ENCODE measurements around the gene TSHZ1. TPM values are rescaled to one million over a fixed set of nuclear protein-coding genes. Genes with fewer than 3 reads are reported as not detected.
A peak's percentile ranks its signal among the peaks of the same experiment; 100 is the strongest.

The TSHZ1 gene
- total and polyA plus RNA-seq, 4 experiments from 2014 or later: 0.84 to 32.0 (median 18.3) TPM

DNA sequence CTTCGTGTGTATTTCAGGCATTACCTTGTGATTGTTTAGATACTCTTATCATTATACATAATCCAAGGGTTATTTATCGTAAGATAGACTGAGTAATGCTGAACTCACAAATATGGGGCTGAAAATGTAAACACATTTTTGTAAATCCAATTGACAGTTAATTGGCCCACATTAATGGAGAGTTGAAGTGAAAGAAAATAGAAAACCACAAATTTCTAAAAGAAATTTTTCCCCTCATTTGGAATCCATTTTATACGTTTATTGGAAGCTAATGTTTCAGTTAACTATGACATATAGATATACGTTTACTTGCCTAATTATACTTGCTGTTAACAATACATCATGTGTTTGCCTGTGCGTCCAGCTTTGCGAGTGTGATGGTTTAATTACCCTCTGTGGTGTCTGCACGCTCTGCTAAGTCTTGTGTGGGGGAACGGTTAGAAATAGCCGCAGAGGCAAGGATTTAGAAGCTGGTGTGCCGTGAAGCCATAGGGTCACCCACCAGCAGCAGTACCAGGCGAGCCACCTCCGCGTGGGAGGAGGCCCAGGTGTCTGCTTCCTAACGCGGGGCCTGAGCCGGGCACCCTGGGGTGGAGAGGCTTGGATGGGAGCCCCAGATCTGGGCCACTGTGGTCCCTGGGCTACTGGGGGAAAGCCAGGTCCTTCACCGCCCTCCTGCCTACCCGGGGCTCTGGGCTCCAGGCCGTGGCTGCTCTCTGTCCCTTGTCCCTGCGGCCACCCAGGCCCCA, 38.0 kb downstream of the TSHZ1 start:
- Histone ChIP-seq H3K27ac (ENCODE audit: low read depth, low read length) (peak overlapping the region; percentile 46), H3K36me3 (ENCODE audit: insufficient read depth, low read length) (no peaks in the 10 kb centered on the region), H3K27me3 (ENCODE audit: insufficient read depth, low read length) (no peaks in the 10 kb centered on the region), H3K9me3 (ENCODE audit: control insufficient read depth in 1 of 2, low read length in 2 of 2) (no peaks in the 10 kb centered on the region), H3K4me3 (ENCODE audit: low read length in 2 of 2) (peak overlapping the region in 1 of 2 donors; percentile 49), H3K4me1 (ENCODE audit: insufficient read depth, low read length) (peaks cover 54% of the 10 kb centered on the region)
- H3K4me1 Mint-ChIP-seq: peaks cover 51 to 92% (median 70%) of the 10 kb centered on the region in 4 donors
- H3K4me3 Mint-ChIP-seq: peak overlapping the region; percentile 80 to 91 (median 88)
- intact Hi-C loops (cut with micrococcal nuclease): loop anchor here (5.0 to 10.0 kb wide), 2 partner anchors 746 to 1104 kb away; partner anchors contain the start of genes FBXO15 and TIMM21
- no peaks in the 10 kb centered on the region for H3K9me3 Mint-ChIP-seq
- no peak for DNase-seq
- peak overlapping the region; percentile 88 to 98 (median 93) for H3K27ac Mint-ChIP-seq
- no peaks in the 10 kb centered on the region for H3K27me3 Mint-ChIP-seq
- no peaks in the 10 kb centered on the region for H3K36me3 Mint-ChIP-seq
- CTCF ChIA-PET (ENCODE audit: partially characterized antibody): no interaction called here
- POLR2A ChIA-PET (ENCODE audit: partially characterized antibody): interaction anchor here (1.0 to 2.3 kb wide), 3 partner anchors 33 to 40 kb away, joined by 3 to 25 read pairs (median 4); partner anchors contain the start of genes PTGR3 and TSHZ1

DNA sequence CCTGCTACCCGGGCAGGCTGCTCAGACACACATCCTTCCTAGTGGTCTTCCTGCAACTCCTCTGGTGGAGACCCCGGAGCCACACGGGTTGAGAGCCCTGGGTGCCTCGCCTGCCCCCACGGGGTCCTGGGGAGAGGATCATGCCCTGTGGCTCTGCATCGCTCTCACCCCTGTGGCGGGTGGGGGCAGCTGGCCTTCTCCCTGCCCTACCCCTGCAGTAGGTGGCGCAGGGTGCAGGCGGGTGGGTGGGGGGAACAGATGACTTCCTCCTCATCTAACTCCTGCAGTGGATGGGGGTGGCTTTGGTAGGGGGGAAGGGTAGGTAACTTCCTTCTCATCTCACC, 38.5 kb downstream of the TSHZ1 start:
- peaks cover 54% of the 10 kb centered on the region for H3K4me1 ChIP-seq (ENCODE audit: insufficient read depth, low read length)
- ChIA-PET POLR2A (ENCODE audit: partially characterized antibody) (interaction anchor here (2.3 kb wide), 1 partner anchor 40 kb away, joined by 25 read pairs; the partner anchor contains the start of genes PTGR3 and TSHZ1), CTCF (ENCODE audit: partially characterized antibody) (no interaction called here)
- Mint-ChIP-seq H3K27ac (peak overlapping the region in 2 of 7 donors; percentile 79 to 88), H3K4me3 (peak overlapping the region in 2 of 8 donors; percentile 32 to 47), H3K4me1 (peaks cover 51 to 92% (median 69%) of the 10 kb centered on the region in 4 donors), H3K27me3 (no peaks in the 10 kb centered on the region), H3K9me3 (no peaks in the 10 kb centered on the region), H3K36me3 (no peaks in the 10 kb centered on the region)
- intact Hi-C loops (cut with micrococcal nuclease): loop anchor here (5.0 to 10.0 kb wide), 2 partner anchors 747 to 1104 kb away; partner anchors contain the start of genes FBXO15 and TIMM21
- no peaks in the 10 kb centered on the region for H3K36me3 ChIP-seq (ENCODE audit: insufficient read depth, low read length)
- no peak overlapping the region for H3K27ac ChIP-seq (ENCODE audit: low read depth, low read length)
- no peak overlapping the region for H3K4me3 ChIP-seq (ENCODE audit: low read length in 2 of 2)
- no peak for DNase-seq
- no peaks in the 10 kb centered on the region for H3K27me3 ChIP-seq (ENCODE audit: insufficient read depth, low read length)
- no peaks in the 10 kb centered on the region for H3K9me3 ChIP-seq (ENCODE audit: control insufficient read depth in 1 of 2, low read length in 2 of 2)

DNA sequence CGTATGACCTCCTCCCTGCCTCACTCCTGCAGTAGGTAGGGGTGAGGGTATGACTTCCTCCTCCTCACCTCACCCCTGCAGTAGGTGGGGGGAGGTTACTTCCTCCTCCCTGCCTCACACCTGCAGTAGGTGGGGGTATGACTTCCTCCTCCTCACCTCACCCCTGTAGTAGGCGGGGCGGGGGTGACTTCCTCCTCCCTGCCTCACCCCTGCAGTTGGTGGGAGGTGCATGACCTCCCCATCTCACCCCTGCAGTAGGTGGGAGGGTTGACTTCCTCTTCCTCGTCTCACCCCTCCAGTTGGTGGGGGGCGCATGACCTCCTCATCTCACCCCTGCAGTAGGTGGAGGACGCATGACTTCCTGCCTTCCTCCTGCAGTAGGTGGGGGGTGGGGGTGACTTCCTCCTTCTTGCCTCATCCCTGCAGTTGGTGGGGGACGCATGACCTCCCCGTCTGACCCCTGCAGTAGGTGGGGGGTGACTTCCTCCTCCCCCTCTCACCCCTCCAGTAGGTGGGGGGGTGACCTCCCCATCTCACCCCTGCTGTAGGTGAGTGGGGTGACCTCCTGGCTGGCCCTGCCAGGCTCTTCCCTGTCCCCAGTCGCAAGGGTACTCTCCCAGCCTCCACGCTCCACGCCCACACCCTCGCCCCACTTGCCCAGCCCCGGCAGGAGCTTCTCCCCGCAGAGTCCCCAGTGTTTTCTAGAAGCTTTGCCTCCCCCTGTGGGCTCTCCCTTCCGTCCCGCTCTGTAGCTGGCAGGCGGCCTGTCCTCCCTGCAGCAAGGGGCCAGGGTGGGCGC, 39.3 kb downstream of the TSHZ1 start:
- ChIA-PET POLR2A (ENCODE audit: partially characterized antibody) (interaction anchor here (2.0 kb wide), 1 partner anchor 40 kb away, joined by 9 read pairs; the partner anchor contains the start of genes PTGR3 and TSHZ1), CTCF (ENCODE audit: partially characterized antibody) (no interaction called here)
- no peaks in the 10 kb centered on the region for H3K27me3 ChIP-seq (ENCODE audit: insufficient read depth, low read length)
- H3K4me1 ChIP-seq (ENCODE audit: insufficient read depth, low read length): peaks cover 52% of the 10 kb centered on the region
- no peak overlapping the region for H3K4me3 ChIP-seq (ENCODE audit: low read length in 2 of 2)
- Mint-ChIP-seq H3K4me1 (peaks cover 46 to 90% (median 64%) of the 10 kb centered on the region in 4 donors), H3K4me3 (peak overlapping the region in 3 of 8 donors; percentile 17 to 48 (median 38)), H3K27ac (peak overlapping the region in 5 of 7 donors; percentile 59 to 88 (median 78)), H3K36me3 (no peaks in the 10 kb centered on the region), H3K9me3 (no peaks in the 10 kb centered on the region), H3K27me3 (no peaks in the 10 kb centered on the region)
- peak in 1 of 5 donors; percentile 18 for DNase-seq
- no peaks in the 10 kb centered on the region for H3K9me3 ChIP-seq (ENCODE audit: control insufficient read depth in 1 of 2, low read length in 2 of 2)
- H3K27ac ChIP-seq (ENCODE audit: low read depth, low read length): no peak overlapping the region
- no peaks in the 10 kb centered on the region for H3K36me3 ChIP-seq (ENCODE audit: insufficient read depth, low read length)
- intact Hi-C loops (cut with micrococcal nuclease): loop anchor here (5.0 to 10.0 kb wide), 2 partner anchors 748 to 1105 kb away; partner anchors contain the start of genes FBXO15 and TIMM21

GRCh38 chr18:75250471-75250821, 39.8 kb downstream of the TSHZ1 start:
- intact Hi-C loops (cut with micrococcal nuclease): no loop called here
- H3K27ac Mint-ChIP-seq: peak overlapping the region in 2 of 7 donors; percentile 6 to 88
- no peaks in the 10 kb centered on the region for H3K27me3 ChIP-seq (ENCODE audit: insufficient read depth, low read length)
- no peaks in the 10 kb centered on the region for H3K9me3 Mint-ChIP-seq
- no peak overlapping the region for H3K4me3 ChIP-seq (ENCODE audit: low read length in 2 of 2)
- no peaks in the 10 kb centered on the region for H3K9me3 ChIP-seq (ENCODE audit: control insufficient read depth in 1 of 2, low read length in 2 of 2)
- ChIA-PET POLR2A (ENCODE audit: partially characterized antibody) (interaction anchor here (2.0 kb wide), 1 partner anchor 41 kb away, joined by 9 read pairs; the partner anchor contains the start of genes PTGR3 and TSHZ1), CTCF (ENCODE audit: partially characterized antibody) (no interaction called here)
- no peak overlapping the region for H3K27ac ChIP-seq (ENCODE audit: low read depth, low read length)
- H3K4me1 ChIP-seq (ENCODE audit: insufficient read depth, low read length): peaks cover 50% of the 10 kb centered on the region
- no peaks in the 10 kb centered on the region for H3K36me3 ChIP-seq (ENCODE audit: insufficient read depth, low read length)
- H3K36me3 Mint-ChIP-seq: no peaks in the 10 kb centered on the region
- H3K27me3 Mint-ChIP-seq: no peaks in the 10 kb centered on the region
- DNase-seq: no peak
- peaks cover 47 to 89% (median 65%) of the 10 kb centered on the region in 4 donors for H3K4me1 Mint-ChIP-seq
- peak overlapping the region in 1 of 8 donors; percentile 17 for H3K4me3 Mint-ChIP-seq

DNA sequence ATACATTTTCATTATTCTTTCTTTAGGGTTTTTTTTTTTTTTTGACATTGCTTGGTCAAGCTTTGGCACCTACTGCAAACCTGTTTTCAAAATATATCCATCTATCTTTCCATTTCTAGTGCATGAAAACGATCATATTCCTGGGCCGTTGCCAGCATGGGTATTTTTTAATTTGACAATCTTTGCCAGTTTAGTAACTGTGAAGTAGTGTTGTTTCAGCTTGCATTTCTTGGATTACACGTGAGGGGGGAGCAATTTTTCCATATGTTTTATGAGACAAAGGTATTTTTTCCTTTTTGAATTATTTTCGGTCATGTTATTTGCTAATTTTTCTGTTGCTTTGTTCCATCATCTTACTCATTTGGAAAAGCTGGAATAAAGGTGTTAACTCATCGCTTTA, 40.9 kb downstream of the TSHZ1 start:
- no peak for DNase-seq
- Mint-ChIP-seq H3K4me1 (peaks cover 40 to 78% (median 57%) of the 10 kb centered on the region in 4 donors), H3K27me3 (no peaks in the 10 kb centered on the region), H3K27ac (peak overlapping the region in 2 of 7 donors; percentile 45 to 79), H3K4me3 (peak overlapping the region in 1 of 8 donors; percentile 25), H3K9me3 (no peaks in the 10 kb centered on the region), H3K36me3 (no peaks in the 10 kb centered on the region)
- intact Hi-C loops (cut with micrococcal nuclease): no loop called here
- Histone ChIP-seq H3K9me3 (ENCODE audit: control insufficient read depth in 1 of 2, low read length in 2 of 2) (no peaks in the 10 kb centered on the region), H3K27ac (ENCODE audit: low read depth, low read length) (no peak overlapping the region), H3K36me3 (ENCODE audit: insufficient read depth, low read length) (no peaks in the 10 kb centered on the region), H3K4me1 (ENCODE audit: insufficient read depth, low read length) (peaks cover 41% of the 10 kb centered on the region), H3K4me3 (ENCODE audit: low read length in 2 of 2) (no peak overlapping the region), H3K27me3 (ENCODE audit: insufficient read depth, low read length) (no peaks in the 10 kb centered on the region)
- ChIA-PET CTCF (ENCODE audit: partially characterized antibody) (no interaction called here), POLR2A (ENCODE audit: partially characterized antibody) (interaction anchor here (2.0 kb wide), 1 partner anchor 42 kb away, joined by 9 read pairs; the partner anchor contains the start of genes PTGR3 and TSHZ1)

GRCh38 chr18:75252136-75252535, 41.5 kb downstream of the TSHZ1 start:
- Mint-ChIP-seq H3K9me3 (no peaks in the 10 kb centered on the region), H3K27me3 (no peaks in the 10 kb centered on the region), H3K36me3 (no peaks in the 10 kb centered on the region), H3K27ac (no peak overlapping the region), H3K4me3 (peak overlapping the region in 1 of 8 donors; percentile 7), H3K4me1 (peaks cover 37 to 77% (median 55%) of the 10 kb centered on the region in 4 donors)
- Histone ChIP-seq H3K4me3 (ENCODE audit: low read length in 2 of 2) (no peak overlapping the region), H3K4me1 (ENCODE audit: insufficient read depth, low read length) (peaks cover 34% of the 10 kb centered on the region), H3K9me3 (ENCODE audit: control insufficient read depth in 1 of 2, low read length in 2 of 2) (no peaks in the 10 kb centered on the region), H3K36me3 (ENCODE audit: insufficient read depth, low read length) (no peaks in the 10 kb centered on the region), H3K27ac (ENCODE audit: low read depth, low read length) (no peak overlapping the region), H3K27me3 (ENCODE audit: insufficient read depth, low read length) (no peaks in the 10 kb centered on the region)
- intact Hi-C loops (cut with micrococcal nuclease): no loop called here
- POLR2A ChIA-PET (ENCODE audit: partially characterized antibody): interaction anchor here (2.0 kb wide), 1 partner anchor 42 kb away, joined by 9 read pairs; the partner anchor contains the start of genes PTGR3 and TSHZ1
- no peak for DNase-seq
- CTCF ChIA-PET (ENCODE audit: partially characterized antibody): no interaction called here

GRCh38 chr18:75253043-75253442, 42.4 kb downstream of the TSHZ1 start:
- Mint-ChIP-seq H3K27me3 (no peaks in the 10 kb centered on the region), H3K9me3 (no peaks in the 10 kb centered on the region), H3K27ac (peak overlapping the region in 2 of 7 donors; percentile 9 to 38), H3K4me3 (peak overlapping the region in 1 of 8 donors; percentile 9), H3K36me3 (no peaks in the 10 kb centered on the region), H3K4me1 (peaks cover 32 to 75% (median 49%) of the 10 kb centered on the region in 4 donors)
- intact Hi-C loops (cut with micrococcal nuclease): no loop called here
- Histone ChIP-seq H3K27me3 (ENCODE audit: insufficient read depth, low read length) (no peaks in the 10 kb centered on the region), H3K4me1 (ENCODE audit: insufficient read depth, low read length) (peaks cover 31% of the 10 kb centered on the region), H3K36me3 (ENCODE audit: insufficient read depth, low read length) (no peaks in the 10 kb centered on the region), H3K27ac (ENCODE audit: low read depth, low read length) (no peak overlapping the region), H3K9me3 (ENCODE audit: control insufficient read depth in 1 of 2, low read length in 2 of 2) (no peaks in the 10 kb centered on the region), H3K4me3 (ENCODE audit: low read length in 2 of 2) (no peak overlapping the region)
- ChIA-PET CTCF (ENCODE audit: partially characterized antibody) (no interaction called here), POLR2A (ENCODE audit: partially characterized antibody) (no interaction called here)
- no peak for DNase-seq
